HEK293 (cell line): ENCODE measurements around the gene EFCAB6.
A peak's percentile ranks its signal among the peaks of the same experiment; 100 is the strongest.

Source experiments
- CTCF ChIA-PET: fragments of 350-600 bp; formaldehyde crosslinking; extraction: SDS; loops from one replicate; lab custom pipeline; 2021; ENCODE audit warnings: antibody characterized with exemption; lab: Yijun Ruan, JAX
- POLR2A ChIA-PET: fragments of 300-600 bp; formaldehyde crosslinking; extraction: SDS; loops from one replicate; lab custom pipeline; 2020; ENCODE audit warnings: antibody characterized with exemption, inconsistent platforms; lab: Yijun Ruan, JAX
- H3K27ac ChIP-seq: fragments of 200-500 bp; sonication (Bioruptor generic); 2 replicates; pipeline ENCODE4 v1.5.1; 2014; ENCODE audit warnings: low read depth, low read length, control low read depth, inconsistent platforms; ENCODE audit errors: extremely low read depth
- H3K36me3 ChIP-seq, 2 experiments: fragments of 200-500 bp in 1 of 2; sonication (Bioruptor generic) in 1 of 2; 1 replicate in 1 of 2; 2 replicates in 1 of 2; pipeline ENCODE4 v1.5.1; 2014 to 2017; ENCODE audit warnings: inconsistent platforms in 2 of 2, low read length in 2 of 2; ENCODE audit not compliant: control insufficient read depth in 2 of 2, insufficient read depth in 1 of 2
- H3K4me1 ChIP-seq: fragments of 200-500 bp; sonication (Bioruptor generic); 2 replicates; pipeline ENCODE4 v1.5.1; 2014; ENCODE audit warnings: mild to moderate bottlenecking, low read length, inconsistent platforms; ENCODE audit not compliant: control insufficient read depth, insufficient read depth
- H3K4me3 ChIP-seq: 2 replicates; pipeline ENCODE4 v1.5.1; 2011; ENCODE audit warnings: low read depth, mild to moderate bottlenecking, control low read depth, low read length, moderate library complexity
- H3K9me3 ChIP-seq: fragments of 200-500 bp; sonication (Bioruptor generic); 2 replicates; pipeline ENCODE4 v1.5.1; 2014; ENCODE audit warnings: low read depth, low read length, inconsistent platforms; ENCODE audit not compliant: control insufficient read depth, insufficient read depth
- EGR2 ChIP-seq: fragments of 450-650 bp; formaldehyde crosslinking; IDR thresholded peaks from 2 replicates; pipeline ENCODE4 v1.5.1; 2016; ENCODE audit warnings: low read depth, missing biosample characterization, missing genetic modification characterization
- KLF9 ChIP-seq: fragments of 450-650 bp; formaldehyde crosslinking; IDR thresholded peaks from 2 replicates; pipeline ENCODE4 v1.5.1; 2016; ENCODE audit warnings: missing biosample characterization, missing genetic modification characterization, low read depth
- REPIN1 ChIP-seq: fragments of 450-650 bp; formaldehyde crosslinking; IDR thresholded peaks from 2 replicates; pipeline ENCODE4 v1.5.1; 2017; ENCODE audit warnings: missing biosample characterization, missing genetic modification characterization, low read depth
- SALL2 ChIP-seq: fragments of 450-650 bp; formaldehyde crosslinking; IDR thresholded peaks from 2 replicates; pipeline ENCODE4 v1.5.0; 2017; ENCODE audit warnings: missing biosample characterization, mild to moderate bottlenecking, missing genetic modification characterization, borderline replicate concordance
- TRIM28 ChIP-seq: IDR thresholded peaks from 2 replicates; pipeline ENCODE4 v1.6.1; 2011; ENCODE audit warnings: low read length, control low read depth, borderline replicate concordance
- YY2 ChIP-seq: fragments of 450-650 bp; formaldehyde crosslinking; IDR thresholded peaks from 2 replicates; pipeline ENCODE4 v1.5.1; 2016; ENCODE audit warnings: missing biosample characterization, missing genetic modification characterization
- ZBTB49 ChIP-seq: fragments of 450-650 bp; formaldehyde crosslinking; IDR thresholded peaks from 2 replicates; pipeline ENCODE4 v1.5.1; 2016; ENCODE audit warnings: missing biosample characterization, missing genetic modification characterization, low read depth
- ZFHX2 ChIP-seq: fragments of 450-650 bp; formaldehyde crosslinking; conservative IDR thresholded peaks from 2 replicates; pipeline ENCODE4 v1.5.1; 2016; ENCODE audit warnings: missing biosample characterization, missing genetic modification characterization
- ZNF10 ChIP-seq: fragments of 450-650 bp; formaldehyde crosslinking; IDR thresholded peaks from 2 replicates; pipeline ENCODE4 v1.5.1; 2017; ENCODE audit warnings: missing biosample characterization, missing genetic modification characterization
- ZNF157 ChIP-seq: fragments of 450-650 bp; formaldehyde crosslinking; IDR thresholded peaks from 2 replicates; pipeline ENCODE4 v1.5.1; 2016; ENCODE audit warnings: missing biosample characterization, missing genetic modification characterization
- ZNF19 ChIP-seq: fragments of 450-650 bp; formaldehyde crosslinking; IDR thresholded peaks from 2 replicates; pipeline ENCODE4; 2016; ENCODE audit warnings: missing biosample characterization, missing genetic modification characterization, low read depth
- ZNF248 ChIP-seq: fragments of 450-650 bp; formaldehyde crosslinking; IDR thresholded peaks from 2 replicates; pipeline ENCODE4 v1.5.1; 2017; ENCODE audit warnings: missing biosample characterization, missing genetic modification characterization
- ZNF335 ChIP-seq: fragments of 450-650 bp; formaldehyde crosslinking; conservative IDR thresholded peaks from 2 replicates; pipeline ENCODE4 v1.5.1; 2016; ENCODE audit warnings: missing biosample characterization, missing genetic modification characterization
- ZNF391 ChIP-seq: fragments of 450-650 bp; formaldehyde crosslinking; IDR thresholded peaks from 2 replicates; pipeline ENCODE4 v1.5.1; 2016; ENCODE audit warnings: low read depth, missing biosample characterization, missing genetic modification characterization, borderline replicate concordance
- ZNF529 ChIP-seq: fragments of 450-650 bp; formaldehyde crosslinking; IDR thresholded peaks from 2 replicates; pipeline ENCODE4 v1.5.1; 2017; ENCODE audit warnings: missing genetic modification characterization, missing biosample characterization; ENCODE audit not compliant: insufficient replicate concordance
- ZNF558 ChIP-seq: fragments of 450-650 bp; formaldehyde crosslinking; IDR thresholded peaks from 2 replicates; pipeline ENCODE4 v1.5.1; 2016; ENCODE audit warnings: missing biosample characterization, missing genetic modification characterization
- ZNF664 ChIP-seq: fragments of 450-650 bp; formaldehyde crosslinking; IDR thresholded peaks from 2 replicates; pipeline ENCODE4 v1.5.1; 2016; ENCODE audit warnings: missing biosample characterization, missing genetic modification characterization
- ZNF843 ChIP-seq: fragments of 450-650 bp; formaldehyde crosslinking; IDR thresholded peaks from 2 replicates; pipeline ENCODE4 v1.5.1; 2016; ENCODE audit warnings: missing biosample characterization, missing genetic modification characterization
- ZSCAN4 ChIP-seq: fragments of 450-650 bp; formaldehyde crosslinking; IDR thresholded peaks from 2 replicates; pipeline ENCODE4 v1.5.1; 2017; ENCODE audit warnings: missing biosample characterization, missing genetic modification characterization

The EFCAB6 gene

GRCh38 chr22:43529461-43529860 is 282.6 kb downstream of the EFCAB6 start:
- POLR2A ChIA-PET: no interaction called here

GRCh38 chr22:43528601-43529360 is 283.3 kb downstream of the EFCAB6 start:
- no peak overlapping the region for H3K27ac ChIP-seq
- CTCF ChIA-PET: interaction anchor here (0.6 kb wide), 2 partner anchors 10 to 297 kb away, joined by 3 read pairs; no protein-coding TSS in a partner anchor
- no peaks in the 10 kb centered on the region for H3K36me3 ChIP-seq
- POLR2A ChIA-PET: no interaction called here
- TF ChIP-seq ZNF248 (tag by site-specific recombination): no peak
- H3K4me3 ChIP-seq: no peak overlapping the region
- no peaks in the 10 kb centered on the region for H3K4me1 ChIP-seq
- H3K9me3 ChIP-seq: no peaks in the 10 kb centered on the region

More at GRCh38 chr22:43529461-43529860, 282.6 kb downstream of the EFCAB6 start:
- H3K4me3 ChIP-seq: no peak overlapping the region
- no peaks in the 10 kb centered on the region for H3K9me3 ChIP-seq
- TF ChIP-seq ZNF248 (tag by site-specific recombination) (no peak), TRIM28 (peak; percentile 70; the same call in 1 of the 2 replicates)
- CTCF ChIA-PET: interaction anchor here (0.6 kb wide), 1 partner anchor 298 kb away, joined by 3 read pairs; no protein-coding TSS in a partner anchor
- no peaks in the 10 kb centered on the region for H3K4me1 ChIP-seq
- no peak overlapping the region for H3K27ac ChIP-seq
- no peaks in the 10 kb centered on the region for H3K36me3 ChIP-seq

- POLR2A ChIA-PET: no interaction called here
- Histone ChIP-seq H3K4me1 (no peaks in the 10 kb centered on the region), H3K36me3 (no peaks in the 10 kb centered on the region), H3K9me3 (no peaks in the 10 kb centered on the region), H3K4me3 (no peak overlapping the region), H3K27ac (no peak overlapping the region)
- TF ChIP-seq ZNF843 (tag by site-specific recombination) (no peak), SALL2 (tag by site-specific recombination) (no peak), KLF9 (tag by site-specific recombination) (no peak), ZNF335 (tag by site-specific recombination) (no peak), ZNF664 (tag by site-specific recombination) (no peak), REPIN1 (no peak), ZNF10 (tag by site-specific recombination) (no peak), ZNF529 (no peak)
- TF ChIP-seq, all 188 proteins: peak for 0
- CTCF ChIA-PET: no interaction called here
These were observed 285.2 kb downstream of the EFCAB6 start for GRCh38 chr22:43526946-43527345.

- Histone ChIP-seq H3K4me3 (no peak overlapping the region), H3K36me3 (no peaks in the 10 kb centered on the region), H3K9me3 (no peaks in the 10 kb centered on the region), H3K4me1 (no peaks in the 10 kb centered on the region), H3K27ac (no peak overlapping the region)
- ChIA-PET CTCF (interaction anchor here (0.7 kb wide), 1 partner anchor 298 kb away, joined by 3 read pairs; no protein-coding TSS in a partner anchor), POLR2A (no interaction called here)
- TF ChIP-seq ZNF157 (tag by site-specific recombination) (no peak), YY2 (no peak), ZNF558 (tag by site-specific recombination) (no peak), REPIN1 (no peak), EGR2 (tag by site-specific recombination) (peak; percentile 18; the same call in 1 of the 2 replicates), ZNF391 (no peak), ZBTB49 (no peak), TRIM28 (no peak), ZNF529 (no peak), ZFHX2 (tag by site-specific recombination) (peak; percentile 46), ZSCAN4 (tag by site-specific recombination) (no peak), ZNF19 (tag by site-specific recombination) (no peak)
These were observed 285.9 kb downstream of the EFCAB6 start for GRCh38 chr22:43526117-43526655.
